Fibroblast of pulmonary artery (primary cell): ENCODE data around the gene ZNF526.

Source experiments
- DNase-seq: peaks from one replicate; pipeline ENCODE4 v3.0.0-alpha.2; 2010; ENCODE audit warnings: low read depth
- H3K4me3 ChIP-seq: replicated peaks from 2 replicates; pipeline ENCODE4 v1.5.1; 2011; ENCODE audit warnings: low read depth, mild to moderate bottlenecking, control low read depth, low read length, moderate library complexity
- TF ChIP-seq, protein P1 (sequence below): IDR thresholded peaks from 2 replicates; pipeline ENCODE4 v1.5.1; 2011; ENCODE audit warnings: mild to moderate bottlenecking, control low read depth, low read length, inconsistent platforms; ENCODE audit errors: missing control alignments

The ZNF526 gene

DNA sequence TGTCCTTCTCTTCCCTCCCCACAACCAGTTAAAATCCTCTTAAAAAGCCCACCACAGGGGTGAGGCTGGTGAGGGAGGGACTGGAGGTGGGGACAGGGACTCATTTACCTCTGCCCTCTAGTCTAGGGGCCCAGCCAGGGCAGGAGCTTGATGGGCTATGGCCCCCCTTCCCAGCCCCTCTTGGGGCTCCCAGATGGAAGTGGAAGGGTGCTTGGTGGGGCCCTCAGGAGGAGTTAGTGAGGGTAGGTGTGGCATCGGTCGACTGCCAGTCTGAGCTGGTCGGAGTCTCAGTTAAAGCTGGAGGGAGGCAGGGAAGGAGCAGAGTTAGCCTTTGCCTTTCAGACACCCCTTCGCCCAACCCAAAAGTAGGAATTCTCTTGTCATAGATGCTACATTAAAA is 10.5 kb downstream of the ZNF526 start:
- no peak overlapping the region for H3K4me3 ChIP-seq
- DNase-seq = no peak
- TF ChIP-seq, protein P1, sequence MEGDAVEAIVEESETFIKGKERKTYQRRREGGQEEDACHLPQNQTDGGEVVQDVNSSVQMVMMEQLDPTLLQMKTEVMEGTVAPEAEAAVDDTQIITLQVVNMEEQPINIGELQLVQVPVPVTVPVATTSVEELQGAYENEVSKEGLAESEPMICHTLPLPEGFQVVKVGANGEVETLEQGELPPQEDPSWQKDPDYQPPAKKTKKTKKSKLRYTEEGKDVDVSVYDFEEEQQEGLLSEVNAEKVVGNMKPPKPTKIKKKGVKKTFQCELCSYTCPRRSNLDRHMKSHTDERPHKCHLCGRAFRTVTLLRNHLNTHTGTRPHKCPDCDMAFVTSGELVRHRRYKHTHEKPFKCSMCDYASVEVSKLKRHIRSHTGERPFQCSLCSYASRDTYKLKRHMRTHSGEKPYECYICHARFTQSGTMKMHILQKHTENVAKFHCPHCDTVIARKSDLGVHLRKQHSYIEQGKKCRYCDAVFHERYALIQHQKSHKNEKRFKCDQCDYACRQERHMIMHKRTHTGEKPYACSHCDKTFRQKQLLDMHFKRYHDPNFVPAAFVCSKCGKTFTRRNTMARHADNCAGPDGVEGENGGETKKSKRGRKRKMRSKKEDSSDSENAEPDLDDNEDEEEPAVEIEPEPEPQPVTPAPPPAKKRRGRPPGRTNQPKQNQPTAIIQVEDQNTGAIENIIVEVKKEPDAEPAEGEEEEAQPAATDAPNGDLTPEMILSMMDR = no peak

- H3K4me3 ChIP-seq = no peak overlapping the region
- DNase-seq = no peak
These were observed 12.3 kb downstream of the ZNF526 start for GRCh38 chr19:42232435-42232834.

GRCh38 chr19:42233106-42233505 is 13.0 kb downstream of the ZNF526 start:
- no peak overlapping the region for H3K4me3 ChIP-seq
- TF ChIP-seq, protein P1 = no peak
- no peak for DNase-seq

More at GRCh38 chr19:42232435-42232834, 12.3 kb downstream of the ZNF526 start:
- TF ChIP-seq, protein P1 = no peak

DNA sequence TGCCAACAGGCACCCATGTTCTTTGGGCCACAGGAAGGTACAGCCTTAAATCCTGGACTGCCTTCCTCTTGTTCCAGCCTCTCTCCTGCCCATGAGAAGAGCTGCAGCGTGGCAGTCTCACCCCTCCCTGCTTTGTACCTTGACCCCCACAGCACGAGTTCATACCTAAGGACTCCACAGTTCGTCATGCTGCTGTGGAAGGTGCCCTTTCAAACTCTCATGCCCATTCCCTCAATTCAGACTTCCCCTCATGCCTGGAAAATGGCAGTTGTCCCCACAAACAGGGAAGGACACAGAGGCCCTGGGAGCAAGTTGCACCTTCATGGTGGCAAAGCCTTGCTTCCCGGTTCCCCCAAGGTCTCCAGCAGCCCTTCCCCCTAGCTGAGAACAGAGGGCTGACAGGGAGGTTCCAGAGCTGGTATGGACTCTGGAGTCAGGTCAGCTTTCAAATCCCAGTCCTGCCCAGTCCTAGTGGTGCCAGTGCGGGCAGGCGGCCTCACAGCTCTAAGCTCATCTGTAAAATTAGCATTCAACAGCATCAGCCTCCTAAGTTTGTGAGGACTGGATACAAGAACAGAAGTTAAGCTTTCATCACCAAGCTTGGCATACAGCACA is 13.7 kb downstream of the ZNF526 start:
- TF ChIP-seq, protein P1 = no peak
- H3K4me3 ChIP-seq = no peak overlapping the region
- DNase-seq = no peak

DNA sequence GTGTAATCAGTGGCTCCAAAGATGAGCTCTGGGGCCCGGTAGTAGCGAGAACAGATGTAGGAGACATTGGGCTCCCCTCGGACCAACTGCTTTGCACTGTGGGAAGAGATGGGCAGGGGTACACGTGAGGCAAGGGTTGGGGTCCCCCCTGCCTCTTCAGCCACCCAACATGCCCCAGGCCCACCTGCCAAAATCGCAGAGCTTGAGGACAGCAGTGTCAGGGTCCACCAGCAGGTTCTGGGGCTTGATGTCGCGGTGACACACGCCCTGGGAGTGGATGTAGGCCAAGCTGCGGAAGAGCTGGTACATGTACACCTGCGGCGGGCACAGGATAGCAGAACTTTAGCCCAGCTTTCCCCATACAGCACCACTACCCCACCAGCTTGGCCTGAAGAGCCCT is 14.3 kb downstream of the ZNF526 start:
- no peak for DNase-seq
- H3K4me3 ChIP-seq = no peak overlapping the region
- TF ChIP-seq, protein P1 = no peak

- DNase-seq = no peak
- TF ChIP-seq, protein P1 = no peak
- no peak overlapping the region for H3K4me3 ChIP-seq
These were observed 15.1 kb downstream of the ZNF526 start for GRCh38 chr19:42235181-42235580.

DNA sequence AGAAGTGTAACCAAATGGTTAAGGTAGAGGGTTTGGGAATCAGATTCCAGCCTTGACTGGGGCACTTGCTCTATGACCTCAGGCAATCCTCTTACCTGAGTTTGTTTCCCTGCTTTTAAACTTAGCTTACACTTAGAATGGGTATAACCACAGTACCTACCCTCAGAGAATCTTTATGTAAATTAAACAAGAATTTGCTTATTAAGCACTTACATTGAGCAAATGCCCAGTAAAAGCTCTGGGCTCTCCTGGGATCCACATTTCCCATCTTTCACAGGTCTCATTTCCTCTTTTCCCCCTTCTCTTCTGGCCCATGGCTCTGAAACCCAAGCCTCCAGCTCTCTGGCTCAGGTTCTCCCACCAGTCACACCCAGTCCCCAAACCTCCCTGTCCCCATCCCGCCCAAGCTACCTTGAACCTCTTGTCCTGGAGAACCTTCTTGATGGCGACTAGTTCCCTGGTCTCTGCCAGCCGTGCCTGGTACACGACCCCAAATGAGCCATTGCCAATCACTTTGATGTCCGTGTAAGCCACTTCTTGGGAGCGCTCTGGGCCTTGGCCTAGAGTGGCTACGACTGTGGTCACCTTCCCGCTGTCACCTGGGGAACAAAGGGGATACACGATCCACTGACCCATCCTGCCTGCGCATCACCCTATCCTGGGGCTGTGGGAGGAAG is 19.6 kb downstream of the ZNF526 start:
- H3K4me3 ChIP-seq = no peak overlapping the region
- TF ChIP-seq, protein P1 = no peak
- no peak for DNase-seq
